Stomach smooth muscle (tissue), 2 donors: ENCODE measurements around the gene ARHGAP10.

ENCODE experiments used
- H3K27ac ChIP-seq: one replicate; pipeline ENCODE4 v1.7.0; 2013; ENCODE audit warnings: mild to moderate bottlenecking, low read length, inconsistent platforms
- H3K27me3 ChIP-seq, 2 donors: one replicate each; pipeline ENCODE4 v1.7.0; 2013; ENCODE audit warnings: low read length in 2 of 2; ENCODE audit not compliant: insufficient read depth in 2 of 2, control insufficient read depth in 1 of 2
- H3K36me3 ChIP-seq, 2 donors: one replicate each; pipeline ENCODE4 v1.7.0; 2013; ENCODE audit warnings: low read length in 2 of 2; ENCODE audit not compliant: control insufficient read depth in 2 of 2, insufficient read depth in 2 of 2
- H3K4me1 ChIP-seq: one replicate; pipeline ENCODE4 v1.7.0; 2013; ENCODE audit warnings: low read length; ENCODE audit not compliant: control insufficient read depth, insufficient read depth
- H3K4me3 ChIP-seq, 2 donors: one replicate each; pipeline ENCODE4 v1.7.0; 2013; ENCODE audit warnings: low read length in 2 of 2
- H3K9ac ChIP-seq, 2 donors: one replicate each; pipeline ENCODE4 v1.7.0; 2013; ENCODE audit warnings: low read length in 2 of 2, mild to moderate bottlenecking in 1 of 2
- H3K9me3 ChIP-seq, 2 donors: one replicate each; pipeline ENCODE4 v1.7.0; 2013; ENCODE audit warnings: low read length in 2 of 2; ENCODE audit not compliant: control insufficient read depth in 2 of 2
- donor health status: healthy.
- donor health status: Pancreatic carcinoma.

ARHGAP10 gene

GRCh38 chr4:147786031-147786430 lies 54.1 kb downstream of the ARHGAP10 start:
- H3K9ac ChIP-seq: no peak overlapping the region
- H3K9me3 ChIP-seq: no peaks in the 10 kb centered on the region
- no peak overlapping the region for H3K4me3 ChIP-seq
- no peak overlapping the region for H3K27ac ChIP-seq
- no peaks in the 10 kb centered on the region for H3K36me3 ChIP-seq
- no peaks in the 10 kb centered on the region for H3K27me3 ChIP-seq
- peaks cover 35% of the 10 kb centered on the region for H3K4me1 ChIP-seq

GRCh38 chr4:147786531-147786930 lies 54.6 kb downstream of the ARHGAP10 start:
- Histone ChIP-seq H3K4me3 (peak overlapping the region in 1 of 2 donors; percentile 16), H3K27me3 (no peaks in the 10 kb centered on the region), H3K36me3 (no peaks in the 10 kb centered on the region), H3K9ac (no peak overlapping the region), H3K27ac (peak overlapping the region; percentile 41), H3K4me1 (peaks cover 33% of the 10 kb centered on the region), H3K9me3 (no peaks in the 10 kb centered on the region)

- no peak overlapping the region for H3K9ac ChIP-seq
- no peaks in the 10 kb centered on the region for H3K9me3 ChIP-seq
- H3K36me3 ChIP-seq: no peaks in the 10 kb centered on the region
- H3K4me3 ChIP-seq: no peak overlapping the region
- peak overlapping the region; percentile 37 for H3K27ac ChIP-seq
- no peaks in the 10 kb centered on the region for H3K27me3 ChIP-seq
- peaks cover 33% of the 10 kb centered on the region for H3K4me1 ChIP-seq
These were observed 55.3 kb downstream of the ARHGAP10 start for GRCh38 chr4:147787204-147787603.

GRCh38 chr4:147788791-147789190 lies 56.9 kb downstream of the ARHGAP10 start:
- Histone ChIP-seq H3K36me3 (no peaks in the 10 kb centered on the region), H3K27ac (no peak overlapping the region), H3K4me3 (peak overlapping the region in 1 of 2 donors; percentile 22), H3K4me1 (peaks cover 36% of the 10 kb centered on the region), H3K27me3 (no peaks in the 10 kb centered on the region), H3K9me3 (no peaks in the 10 kb centered on the region), H3K9ac (no peak overlapping the region)

GRCh38 chr4:147789596-147789995 lies 57.7 kb downstream of the ARHGAP10 start:
- H3K4me3 ChIP-seq: no peak overlapping the region
- no peaks in the 10 kb centered on the region for H3K27me3 ChIP-seq
- no peak overlapping the region for H3K9ac ChIP-seq
- peaks cover 36% of the 10 kb centered on the region for H3K4me1 ChIP-seq
- H3K9me3 ChIP-seq: no peaks in the 10 kb centered on the region
- H3K36me3 ChIP-seq: no peaks in the 10 kb centered on the region
- H3K27ac ChIP-seq: no peak overlapping the region

- Histone ChIP-seq H3K36me3 (no peaks in the 10 kb centered on the region), H3K9ac (no peak overlapping the region), H3K4me1 (peaks cover 36% of the 10 kb centered on the region), H3K27me3 (no peaks in the 10 kb centered on the region), H3K9me3 (no peaks in the 10 kb centered on the region), H3K4me3 (no peak overlapping the region), H3K27ac (no peak overlapping the region)
These were observed 58.5 kb downstream of the ARHGAP10 start for GRCh38 chr4:147790412-147790811.

GRCh38 chr4:147791341-147791740 lies 59.5 kb downstream of the ARHGAP10 start:
- no peak overlapping the region for H3K9ac ChIP-seq
- H3K4me3 ChIP-seq: no peak overlapping the region
- H3K27me3 ChIP-seq: no peaks in the 10 kb centered on the region
- H3K27ac ChIP-seq: no peak overlapping the region
- H3K9me3 ChIP-seq: no peaks in the 10 kb centered on the region
- peaks cover 31% of the 10 kb centered on the region for H3K4me1 ChIP-seq
- H3K36me3 ChIP-seq: no peaks in the 10 kb centered on the region

GRCh38 chr4:147791865-147792264 lies 60.0 kb downstream of the ARHGAP10 start:
- H3K27me3 ChIP-seq: no peaks in the 10 kb centered on the region
- H3K36me3 ChIP-seq: no peaks in the 10 kb centered on the region
- no peak overlapping the region for H3K27ac ChIP-seq
- H3K4me3 ChIP-seq: no peak overlapping the region
- H3K9ac ChIP-seq: no peak overlapping the region
- H3K9me3 ChIP-seq: no peaks in the 10 kb centered on the region
- peaks cover 26% of the 10 kb centered on the region for H3K4me1 ChIP-seq

GRCh38 chr4:147793569-147794313 lies 61.9 kb downstream of the ARHGAP10 start:
- Histone ChIP-seq H3K4me3 (peak overlapping the region; percentile 7 to 17), H3K9me3 (no peaks in the 10 kb centered on the region), H3K27me3 (no peaks in the 10 kb centered on the region), H3K9ac (no peak overlapping the region), H3K27ac (peak overlapping the region; percentile 3), H3K4me1 (peaks cover 12% of the 10 kb centered on the region), H3K36me3 (no peaks in the 10 kb centered on the region)

- Histone ChIP-seq H3K4me1 (peaks cover 12% of the 10 kb centered on the region), H3K36me3 (no peaks in the 10 kb centered on the region)
These were observed 62.4 kb downstream of the ARHGAP10 start for GRCh38 chr4:147794314-147794680.

GRCh38 chr4:147794787-147795413 lies 63.0 kb downstream of the ARHGAP10 start:
- no peaks in the 10 kb centered on the region for H3K9me3 ChIP-seq
- no peak overlapping the region for H3K9ac ChIP-seq
- H3K36me3 ChIP-seq: no peaks in the 10 kb centered on the region
- no peak overlapping the region for H3K4me3 ChIP-seq
- peaks cover 12% of the 10 kb centered on the region for H3K4me1 ChIP-seq
- no peak overlapping the region for H3K27ac ChIP-seq
- no peaks in the 10 kb centered on the region for H3K27me3 ChIP-seq

More at GRCh38 chr4:147794314-147794680, 62.4 kb downstream of the ARHGAP10 start:
- no peak overlapping the region for H3K4me3 ChIP-seq
- H3K27ac ChIP-seq: no peak overlapping the region
- no peak overlapping the region for H3K9ac ChIP-seq
- H3K27me3 ChIP-seq: no peaks in the 10 kb centered on the region
- no peaks in the 10 kb centered on the region for H3K9me3 ChIP-seq
